HTR-8/SVneo (cell line): Measurements from ENCODE around the gene ARPP19.
A peak's percentile ranks its signal among the peaks of the same experiment; 100 is the strongest.
"Not testable (repeated sequence)": the region's sequence is repeated elsewhere in the genome, so short reads cannot be mapped to it uniquely, and the experiment has no call there.

Source experiments
- DNase-seq: peaks from one replicate; pipeline ENCODE4 v3.0.0; 2011; ENCODE audit warnings: low spot score, mixed read lengths; ENCODE audit not compliant: insufficient read length
- FAIRE-seq: peaks from 2 replicates; lab custom pipeline; 2011; peaks lifted over from hg19 to GRCh38; lab: Jason Lieb, UNC

Gene ARPP19

GRCh38 chr15:52552303-52552702 is 16.5 kb downstream of the ARPP19 start:
- FAIRE-seq (no peak), DNase-seq (no peak)

- no peak for FAIRE-seq
- DNase-seq = no peak
These were observed 17.1 kb downstream of the ARPP19 start for GRCh38 chr15:52551762-52552161.

- DNase-seq, FAIRE-seq: not testable (repeated sequence)
These were observed 17.6 kb downstream of the ARPP19 start for GRCh38 chr15:52551186-52551585.

- no peak for DNase-seq
- no peak for FAIRE-seq
These were observed 22.6 kb downstream of the ARPP19 start for GRCh38 chr15:52546031-52546751.

GRCh38 chr15:52540374-52541012 is 28.3 kb downstream of the ARPP19 start:
- DNase-seq (no peak), FAIRE-seq (no peak)

- DNase-seq (no peak), FAIRE-seq (no peak)
These were observed 31.4 kb downstream of the ARPP19 start for GRCh38 chr15:52537459-52537858.

GRCh38 chr15:52532427-52532826 is 36.4 kb downstream of the ARPP19 start:
- FAIRE-seq (no peak), DNase-seq (no peak)

GRCh38 chr15:52529940-52530339 is 38.9 kb downstream of the ARPP19 start:
- FAIRE-seq (no peak), DNase-seq (no peak)

- peak; percentile 20 for DNase-seq
- no peak for FAIRE-seq
These were observed 39.4 kb downstream of the ARPP19 start for GRCh38 chr15:52529341-52529924.

- FAIRE-seq (no peak), DNase-seq (peak; percentile 61)
These were observed 40.1 kb downstream of the ARPP19 start, which contains the start of gene MYO5A for GRCh38 chr15:52528564-52529340. TSS of gene MYO5A (minus strand) at chr15:52528880. CDS start at chr15:52528806, 74 bp downstream.

GRCh38 chr15:52527911-52528563 is 40.8 kb downstream of the ARPP19 start:
- DNase-seq (peak; percentile 45), FAIRE-seq (no peak)

GRCh38 chr15:52527196-52527910 is 41.5 kb downstream of the ARPP19 start:
- no peak for DNase-seq
- no peak for FAIRE-seq

GRCh38 chr15:52524223-52525136 is 44.4 kb downstream of the ARPP19 start:
- FAIRE-seq = no peak
- no peak for DNase-seq

- no peak for FAIRE-seq
These were observed 45.2 kb downstream of the ARPP19 start for GRCh38 chr15:52523647-52524046.

GRCh38 chr15:52523192-52523591 is 45.6 kb downstream of the ARPP19 start:
- FAIRE-seq (no peak), DNase-seq (no peak)

More at GRCh38 chr15:52523647-52524046, 45.2 kb downstream of the ARPP19 start:
- no peak for DNase-seq

- DNase-seq = no peak
- no peak for FAIRE-seq
These were observed 47.1 kb downstream of the ARPP19 start for GRCh38 chr15:52521682-52522081.

- DNase-seq = no peak
- FAIRE-seq = no peak
These were observed 48.4 kb downstream of the ARPP19 start for GRCh38 chr15:52520421-52520820.
